HL-60 (cell line): ENCODE results near the gene LRRC37A3.
"Not testable (repeated sequence)": the region's sequence is repeated elsewhere in the genome, so short reads cannot be mapped to it uniquely, and the experiment has no call there.

Experiments
- GABPA ChIP-seq: IDR thresholded peaks from 2 replicates; pipeline ENCODE4 v1.6.1; 2012; ENCODE audit warnings: low read depth
- POLR2AphosphoS5 ChIP-seq: IDR thresholded peaks from 2 replicates; pipeline ENCODE4 v1.6.1; 2012; ENCODE audit warnings: low read depth
- TF ChIP-seq, protein P1 (sequence below): IDR thresholded peaks from one replicate; pipeline ENCODE4 v1.5.1; 2011; ENCODE audit warnings: low read length, control low read depth, inconsistent platforms; ENCODE audit not compliant: insufficient read depth
- TF ChIP-seq, protein P2 (sequence below): IDR thresholded peaks from 2 replicates; pipeline ENCODE4 v1.6.1; 2012; ENCODE audit warnings: low read depth; ENCODE audit not compliant: insufficient replicate concordance

DNA sequence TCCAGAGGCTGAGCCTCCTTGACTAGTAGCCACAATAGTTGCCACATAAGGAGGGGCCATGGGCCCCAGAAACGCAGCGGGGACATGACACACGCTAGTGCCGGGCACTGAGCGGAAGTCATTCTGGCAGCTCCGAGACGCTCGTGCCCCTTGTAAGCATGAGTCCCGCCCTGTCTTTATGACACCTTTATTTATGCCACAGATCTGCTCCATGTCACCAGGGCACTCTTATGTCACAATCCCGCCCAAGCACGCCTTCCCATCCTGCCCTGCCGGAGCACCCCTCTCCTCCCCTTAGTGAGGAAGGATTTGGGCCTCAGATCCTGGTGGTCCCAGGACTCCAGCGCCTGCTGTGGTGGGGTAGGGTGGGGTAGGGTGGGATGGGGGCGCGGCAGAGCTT is 22.1 kb downstream of the LRRC37A3 start:
- TF ChIP-seq, protein P1, sequence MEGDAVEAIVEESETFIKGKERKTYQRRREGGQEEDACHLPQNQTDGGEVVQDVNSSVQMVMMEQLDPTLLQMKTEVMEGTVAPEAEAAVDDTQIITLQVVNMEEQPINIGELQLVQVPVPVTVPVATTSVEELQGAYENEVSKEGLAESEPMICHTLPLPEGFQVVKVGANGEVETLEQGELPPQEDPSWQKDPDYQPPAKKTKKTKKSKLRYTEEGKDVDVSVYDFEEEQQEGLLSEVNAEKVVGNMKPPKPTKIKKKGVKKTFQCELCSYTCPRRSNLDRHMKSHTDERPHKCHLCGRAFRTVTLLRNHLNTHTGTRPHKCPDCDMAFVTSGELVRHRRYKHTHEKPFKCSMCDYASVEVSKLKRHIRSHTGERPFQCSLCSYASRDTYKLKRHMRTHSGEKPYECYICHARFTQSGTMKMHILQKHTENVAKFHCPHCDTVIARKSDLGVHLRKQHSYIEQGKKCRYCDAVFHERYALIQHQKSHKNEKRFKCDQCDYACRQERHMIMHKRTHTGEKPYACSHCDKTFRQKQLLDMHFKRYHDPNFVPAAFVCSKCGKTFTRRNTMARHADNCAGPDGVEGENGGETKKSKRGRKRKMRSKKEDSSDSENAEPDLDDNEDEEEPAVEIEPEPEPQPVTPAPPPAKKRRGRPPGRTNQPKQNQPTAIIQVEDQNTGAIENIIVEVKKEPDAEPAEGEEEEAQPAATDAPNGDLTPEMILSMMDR, result not testable (repeated sequence)
- TF ChIP-seq, protein P2, sequence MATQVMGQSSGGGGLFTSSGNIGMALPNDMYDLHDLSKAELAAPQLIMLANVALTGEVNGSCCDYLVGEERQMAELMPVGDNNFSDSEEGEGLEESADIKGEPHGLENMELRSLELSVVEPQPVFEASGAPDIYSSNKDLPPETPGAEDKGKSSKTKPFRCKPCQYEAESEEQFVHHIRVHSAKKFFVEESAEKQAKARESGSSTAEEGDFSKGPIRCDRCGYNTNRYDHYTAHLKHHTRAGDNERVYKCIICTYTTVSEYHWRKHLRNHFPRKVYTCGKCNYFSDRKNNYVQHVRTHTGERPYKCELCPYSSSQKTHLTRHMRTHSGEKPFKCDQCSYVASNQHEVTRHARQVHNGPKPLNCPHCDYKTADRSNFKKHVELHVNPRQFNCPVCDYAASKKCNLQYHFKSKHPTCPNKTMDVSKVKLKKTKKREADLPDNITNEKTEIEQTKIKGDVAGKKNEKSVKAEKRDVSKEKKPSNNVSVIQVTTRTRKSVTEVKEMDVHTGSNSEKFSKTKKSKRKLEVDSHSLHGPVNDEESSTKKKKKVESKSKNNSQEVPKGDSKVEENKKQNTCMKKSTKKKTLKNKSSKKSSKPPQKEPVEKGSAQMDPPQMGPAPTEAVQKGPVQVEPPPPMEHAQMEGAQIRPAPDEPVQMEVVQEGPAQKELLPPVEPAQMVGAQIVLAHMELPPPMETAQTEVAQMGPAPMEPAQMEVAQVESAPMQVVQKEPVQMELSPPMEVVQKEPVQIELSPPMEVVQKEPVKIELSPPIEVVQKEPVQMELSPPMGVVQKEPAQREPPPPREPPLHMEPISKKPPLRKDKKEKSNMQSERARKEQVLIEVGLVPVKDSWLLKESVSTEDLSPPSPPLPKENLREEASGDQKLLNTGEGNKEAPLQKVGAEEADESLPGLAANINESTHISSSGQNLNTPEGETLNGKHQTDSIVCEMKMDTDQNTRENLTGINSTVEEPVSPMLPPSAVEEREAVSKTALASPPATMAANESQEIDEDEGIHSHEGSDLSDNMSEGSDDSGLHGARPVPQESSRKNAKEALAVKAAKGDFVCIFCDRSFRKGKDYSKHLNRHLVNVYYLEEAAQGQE, result not testable (repeated sequence)
- not testable (repeated sequence) for TF ChIP-seq POLR2AphosphoS5, GABPA
